ENCODE data around the gene RNF123. TPM values are rescaled to one million over a fixed set of nuclear protein-coding genes. Genes with fewer than 3 reads are reported as not detected.

RNF123 gene
- total RNA-seq, 1 experiment from 2014 or later, result 71.9 TPM

DNA sequence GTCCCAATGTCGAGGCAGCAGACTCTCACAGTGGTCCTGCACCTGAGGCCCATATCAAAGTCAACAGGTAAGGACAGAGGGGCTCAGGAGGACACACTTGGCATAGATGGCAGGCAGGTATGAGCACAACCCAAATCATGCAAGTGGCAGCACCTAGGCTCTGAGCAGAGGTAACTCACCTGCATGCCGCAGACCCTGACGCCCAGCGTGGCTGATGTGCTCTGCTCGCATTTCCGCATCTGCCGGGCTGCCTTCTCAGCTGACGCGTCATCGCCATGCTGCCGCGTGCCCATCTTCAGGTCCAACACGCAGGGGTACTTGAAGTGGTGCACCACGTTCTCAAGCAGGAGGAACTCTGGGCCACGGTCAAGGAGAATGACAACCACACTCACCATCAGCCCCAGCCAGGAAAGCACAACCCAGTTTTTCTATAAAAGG lies 38.6 kb downstream of the RNF123 start (continued):
- TF ChIP-seq POLR2A (IDR thresholded peaks at IDR 0.05; ENCODE audit: borderline replicate concordance, extremely low read depth, insufficient read depth, insufficient read length) (no peak), ZNF274 (IDR thresholded peaks at IDR 0.05; ENCODE audit: low read depth, low read length) (no peak), MAX (IDR thresholded peaks at IDR 0.05) (no peak), EGR1 (IDR thresholded peaks at IDR 0.05; ENCODE audit: low read depth) (no peak), POLR2AphosphoS5 (IDR thresholded peaks at IDR 0.05; ENCODE audit: low read depth, low read length) (no peak)

DNA sequence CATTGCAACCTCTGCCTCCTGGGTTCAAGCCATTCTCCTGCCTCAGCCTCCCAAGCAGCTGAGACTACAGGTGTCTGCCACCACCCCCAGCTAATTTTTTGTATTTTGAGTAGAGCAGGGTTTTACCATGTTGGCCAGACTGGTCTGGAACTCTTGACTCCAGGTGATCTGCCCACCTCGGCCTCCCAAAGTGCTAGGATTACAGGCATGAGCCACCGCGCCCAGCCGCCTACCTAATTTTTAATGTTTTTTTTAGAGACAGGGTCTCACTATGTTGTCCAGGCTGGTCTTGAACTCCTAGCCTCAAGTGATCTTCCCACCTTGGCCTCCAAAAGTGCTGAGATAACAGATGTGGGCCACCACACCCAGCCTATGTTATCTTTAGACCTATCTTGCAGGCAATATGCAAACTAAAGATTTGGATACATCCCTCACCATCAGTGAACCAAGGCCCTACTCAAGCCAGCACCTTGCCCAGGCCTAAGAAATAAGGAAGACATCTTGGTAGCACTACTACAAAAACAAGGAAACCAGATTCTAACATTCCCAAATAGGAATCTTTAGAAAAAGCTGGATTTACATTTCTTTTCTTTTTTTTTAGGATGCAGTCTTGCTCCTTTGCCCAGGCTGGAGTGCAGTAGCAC lies 40.7 kb downstream of the RNF123 start:
- no peak overlapping the region for H3K4me3 ChIP-seq (replicated peaks in 1 of 2; ENCODE audit: low read depth in 1 of 2, low read length in 2 of 2)
- intact Hi-C loops (cut with micrococcal nuclease), result no loop called here
- H3K9me2 ChIP-seq (ENCODE audit: insufficient read depth), result no peaks in the 10 kb centered on the region
- no TSS peak for BruUV-seq (replicated peaks)
- H4K20me1 ChIP-seq (ENCODE audit: insufficient read depth), result no peaks in the 10 kb centered on the region
- H3K79me2 ChIP-seq (ENCODE audit: insufficient read depth, low read length), result peaks cover 8% of the 10 kb centered on the region; the same call in 1 of the 2 replicates
- ChIA-PET POLR2A (no interaction called here), CTCF (no interaction called here), RAD21 (ENCODE audit: low non-redundant PET in 1 of 2, low total read pairs in 2 of 2, uncharacterized antibody in 2 of 2, unreplicated experiment in 2 of 2) (no interaction called here)
- DNase-seq (ENCODE audit: low read depth, low spot score), result no peak
- H3K9ac ChIP-seq (ENCODE audit: low read length), result no peak overlapping the region
- peaks cover 15 to 23% of the 10 kb centered on the region in 2 experiments; a peak in 3 of 4 replicates for H3K36me3 ChIP-seq (ENCODE audit: control insufficient read depth in 1 of 2, insufficient read depth in 2 of 2, low read length in 2 of 2)
- no peak for ATAC-seq
- no peaks in the 10 kb centered on the region for H3K9me3 ChIP-seq (ENCODE audit: control insufficient read depth in 1 of 2, insufficient read depth in 1 of 2, low read depth in 1 of 2, low read length in 2 of 2)
- H2AFZ ChIP-seq (ENCODE audit: low read depth, low read length, poor library complexity, severe bottlenecking), result no peak overlapping the region
- peaks cover 0 to 3% of the 10 kb centered on the region in 2 experiments; a peak in 1 of 4 replicates for H3K4me1 ChIP-seq (ENCODE audit: control insufficient read depth in 1 of 2, insufficient read depth in 2 of 2, low read length in 2 of 2)
- no peak overlapping the region for H3K27ac ChIP-seq (ENCODE audit: low read depth, low read length)
- no peak overlapping the region for H3K4me2 ChIP-seq (ENCODE audit: low read length)
- H3K27me3 ChIP-seq (ENCODE audit: insufficient read depth, low read length), result no peaks in the 10 kb centered on the region
- TF ChIP-seq, protein P1, sequence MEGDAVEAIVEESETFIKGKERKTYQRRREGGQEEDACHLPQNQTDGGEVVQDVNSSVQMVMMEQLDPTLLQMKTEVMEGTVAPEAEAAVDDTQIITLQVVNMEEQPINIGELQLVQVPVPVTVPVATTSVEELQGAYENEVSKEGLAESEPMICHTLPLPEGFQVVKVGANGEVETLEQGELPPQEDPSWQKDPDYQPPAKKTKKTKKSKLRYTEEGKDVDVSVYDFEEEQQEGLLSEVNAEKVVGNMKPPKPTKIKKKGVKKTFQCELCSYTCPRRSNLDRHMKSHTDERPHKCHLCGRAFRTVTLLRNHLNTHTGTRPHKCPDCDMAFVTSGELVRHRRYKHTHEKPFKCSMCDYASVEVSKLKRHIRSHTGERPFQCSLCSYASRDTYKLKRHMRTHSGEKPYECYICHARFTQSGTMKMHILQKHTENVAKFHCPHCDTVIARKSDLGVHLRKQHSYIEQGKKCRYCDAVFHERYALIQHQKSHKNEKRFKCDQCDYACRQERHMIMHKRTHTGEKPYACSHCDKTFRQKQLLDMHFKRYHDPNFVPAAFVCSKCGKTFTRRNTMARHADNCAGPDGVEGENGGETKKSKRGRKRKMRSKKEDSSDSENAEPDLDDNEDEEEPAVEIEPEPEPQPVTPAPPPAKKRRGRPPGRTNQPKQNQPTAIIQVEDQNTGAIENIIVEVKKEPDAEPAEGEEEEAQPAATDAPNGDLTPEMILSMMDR (IDR thresholded peaks at IDR 0.05 in 2 of 3, conservative IDR thresholded peaks at IDR 0.05 in 1 of 3; ENCODE audit: borderline replicate concordance in 1 of 3, insufficient read depth in 1 of 3, low read depth in 2 of 3, low read length in 2 of 3), result no peak
- TF ChIP-seq EZH2 (IDR thresholded peaks at IDR 0.05), result no peak
- TF ChIP-seq RAD21 (IDR thresholded peaks at IDR 0.05; ENCODE audit: low read depth), result no peak
- TF ChIP-seq JUND (IDR thresholded peaks at IDR 0.05), result no peak
- no peak for TF ChIP-seq POLR2AphosphoS5 (IDR thresholded peaks at IDR 0.05; ENCODE audit: low read depth, low read length)
- TF ChIP-seq, protein P2, sequence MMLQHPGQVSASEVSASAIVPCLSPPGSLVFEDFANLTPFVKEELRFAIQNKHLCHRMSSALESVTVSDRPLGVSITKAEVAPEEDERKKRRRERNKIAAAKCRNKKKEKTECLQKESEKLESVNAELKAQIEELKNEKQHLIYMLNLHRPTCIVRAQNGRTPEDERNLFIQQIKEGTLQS (IDR thresholded peaks at IDR 0.05), result no peak
- TF ChIP-seq, protein P3, sequence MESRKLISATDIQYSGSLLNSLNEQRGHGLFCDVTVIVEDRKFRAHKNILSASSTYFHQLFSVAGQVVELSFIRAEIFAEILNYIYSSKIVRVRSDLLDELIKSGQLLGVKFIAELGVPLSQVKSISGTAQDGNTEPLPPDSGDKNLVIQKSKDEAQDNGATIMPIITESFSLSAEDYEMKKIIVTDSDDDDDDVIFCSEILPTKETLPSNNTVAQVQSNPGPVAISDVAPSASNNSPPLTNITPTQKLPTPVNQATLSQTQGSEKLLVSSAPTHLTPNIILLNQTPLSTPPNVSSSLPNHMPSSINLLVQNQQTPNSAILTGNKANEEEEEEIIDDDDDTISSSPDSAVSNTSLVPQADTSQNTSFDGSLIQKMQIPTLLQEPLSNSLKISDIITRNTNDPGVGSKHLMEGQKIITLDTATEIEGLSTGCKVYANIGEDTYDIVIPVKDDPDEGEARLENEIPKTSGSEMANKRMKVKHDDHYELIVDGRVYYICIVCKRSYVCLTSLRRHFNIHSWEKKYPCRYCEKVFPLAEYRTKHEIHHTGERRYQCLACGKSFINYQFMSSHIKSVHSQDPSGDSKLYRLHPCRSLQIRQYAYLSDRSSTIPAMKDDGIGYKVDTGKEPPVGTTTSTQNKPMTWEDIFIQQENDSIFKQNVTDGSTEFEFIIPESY (IDR thresholded peaks at IDR 0.05; ENCODE audit: extremely low read depth, insufficient replicate concordance, low read length), result no peak
- no peak for TF ChIP-seq ELF1 (IDR thresholded peaks at IDR 0.05; ENCODE audit: borderline replicate concordance, low read depth)
- no peak for TF ChIP-seq CEBPB (IDR thresholded peaks at IDR 0.05; ENCODE audit: low read depth)
- TF ChIP-seq SIN3A (IDR thresholded peaks at IDR 0.05; ENCODE audit: low read depth), result no peak
- no peak for TF ChIP-seq REST (IDR thresholded peaks at IDR 0.05; ENCODE audit: low read depth)
- no peak for TF ChIP-seq ZFX (IDR thresholded peaks at IDR 0.05)
- no peak for TF ChIP-seq FOSL1 (IDR thresholded peaks at IDR 0.05; ENCODE audit: low read depth)
- TF ChIP-seq SP1 (IDR thresholded peaks at IDR 0.05; ENCODE audit: low read depth), result no peak
- no peak for TF ChIP-seq ZNF274 (IDR thresholded peaks at IDR 0.05; ENCODE audit: low read depth, low read length)
- TF ChIP-seq EZH2phosphoT487 (IDR thresholded peaks at IDR 0.05; ENCODE audit: borderline replicate concordance), result no peak

All from HCT116 (cell line).